ENCODE measurements around the gene SH3GL2.

DNA sequence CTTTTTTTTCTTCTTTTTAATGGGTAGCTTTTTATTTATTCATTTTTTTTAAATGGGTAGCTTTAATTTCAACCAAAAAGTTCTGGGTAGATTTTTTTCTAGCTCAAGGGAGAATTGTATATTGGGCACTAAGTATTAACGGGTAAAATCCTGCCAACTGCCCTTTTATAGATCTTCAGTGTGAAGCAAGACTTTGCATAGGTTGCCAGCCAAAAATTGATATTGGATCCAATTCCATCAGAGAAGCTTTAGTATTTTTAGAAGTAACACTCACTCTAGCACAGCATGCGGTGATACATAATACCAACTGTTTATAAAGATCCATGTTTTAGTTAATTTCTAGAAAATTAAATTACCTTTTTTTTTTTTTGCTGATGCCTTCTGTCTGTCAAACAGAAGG lies 49.8 kb downstream of the SH3GL2 start:
- TF ChIP-seq, protein P1, sequence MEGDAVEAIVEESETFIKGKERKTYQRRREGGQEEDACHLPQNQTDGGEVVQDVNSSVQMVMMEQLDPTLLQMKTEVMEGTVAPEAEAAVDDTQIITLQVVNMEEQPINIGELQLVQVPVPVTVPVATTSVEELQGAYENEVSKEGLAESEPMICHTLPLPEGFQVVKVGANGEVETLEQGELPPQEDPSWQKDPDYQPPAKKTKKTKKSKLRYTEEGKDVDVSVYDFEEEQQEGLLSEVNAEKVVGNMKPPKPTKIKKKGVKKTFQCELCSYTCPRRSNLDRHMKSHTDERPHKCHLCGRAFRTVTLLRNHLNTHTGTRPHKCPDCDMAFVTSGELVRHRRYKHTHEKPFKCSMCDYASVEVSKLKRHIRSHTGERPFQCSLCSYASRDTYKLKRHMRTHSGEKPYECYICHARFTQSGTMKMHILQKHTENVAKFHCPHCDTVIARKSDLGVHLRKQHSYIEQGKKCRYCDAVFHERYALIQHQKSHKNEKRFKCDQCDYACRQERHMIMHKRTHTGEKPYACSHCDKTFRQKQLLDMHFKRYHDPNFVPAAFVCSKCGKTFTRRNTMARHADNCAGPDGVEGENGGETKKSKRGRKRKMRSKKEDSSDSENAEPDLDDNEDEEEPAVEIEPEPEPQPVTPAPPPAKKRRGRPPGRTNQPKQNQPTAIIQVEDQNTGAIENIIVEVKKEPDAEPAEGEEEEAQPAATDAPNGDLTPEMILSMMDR (IDR thresholded peaks at IDR 0.05), result no peak
- TF ChIP-seq POLR2A (IDR thresholded peaks at IDR 0.05), result no peak

All from thyroid gland (tissue), 4 donors.